Measurements from ENCODE around the gene PDPN. TPM values are rescaled to one million over a fixed set of nuclear protein-coding genes. Genes with fewer than 3 reads are reported as not detected.

PDPN gene
- total RNA-seq, 2 donors from 2014 or later = 29.9 to 43.2 TPM

DNA sequence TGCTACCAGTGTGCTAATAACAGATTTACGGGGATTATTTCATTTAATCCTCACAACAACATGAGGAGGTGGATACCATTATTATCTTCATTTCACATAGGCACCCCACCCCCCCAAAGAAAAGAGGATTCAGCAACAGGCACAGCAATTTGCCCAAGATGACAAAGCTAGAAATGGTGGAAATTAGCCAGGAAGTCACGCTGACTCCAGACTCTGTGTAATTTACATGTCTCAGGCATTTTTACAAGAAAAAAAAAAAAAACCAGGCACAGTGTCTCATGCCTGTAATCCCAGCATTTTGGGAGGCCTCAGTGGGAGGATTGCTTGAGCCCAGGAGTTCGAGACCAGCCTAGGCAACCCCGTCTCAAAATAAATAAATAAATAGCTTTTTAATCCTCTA, 78.9 kb downstream of the PDPN start:
- no peak overlapping the region for H3K27ac ChIP-seq (ENCODE audit: low read depth, low read length)
- whole genome bisulfite sequencing, 2 experiments (ENCODE audit: insufficient coverage in 1 of 2, insufficient read length in 1 of 2) = 92% methylated on average over 4 of the region's 4 CpGs; no CpG with 5 or more reads in 1 of the 2 experiments
- peaks cover 3% of the 10 kb centered on the region for H3K27me3 Mint-ChIP-seq (ENCODE audit: insufficient read depth)

DNA sequence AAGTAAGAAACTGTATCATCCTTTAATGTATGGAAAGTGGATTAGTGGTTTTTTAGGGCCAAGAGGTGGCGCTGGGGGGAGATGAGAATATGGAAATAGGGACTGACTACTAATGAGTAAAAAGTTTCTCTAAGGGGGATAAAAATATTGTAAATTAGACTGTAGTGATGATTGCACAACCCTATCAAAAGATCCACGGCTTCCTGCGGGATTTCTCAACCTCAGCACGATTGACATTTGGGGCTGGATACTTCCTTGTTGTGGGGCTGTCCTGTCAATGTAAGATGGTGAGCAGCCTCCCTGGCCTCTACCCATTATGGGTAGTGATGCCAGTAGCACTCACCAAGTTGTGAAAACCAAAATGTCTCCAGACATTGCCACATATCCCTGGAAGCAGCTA, 80.3 kb downstream of the PDPN start:
- Histone ChIP-seq H3K9ac (ENCODE audit: extremely low read depth, low read length, poor library complexity, severe bottlenecking) (no peak overlapping the region), H3K27me3 (ENCODE audit: control insufficient read depth, insufficient read depth, low read length, poor library complexity, severe bottlenecking) (peaks cover 33% of the 10 kb centered on the region), H3K36me3 (ENCODE audit: control insufficient read depth, insufficient read depth, low read length) (no peaks in the 10 kb centered on the region), H3K9me3 (ENCODE audit: control insufficient read depth, low read length) (peaks cover 8% of the 10 kb centered on the region), H3K4me3 (ENCODE audit: low read length) (no peak overlapping the region), H3K4me1 (ENCODE audit: control insufficient read depth, insufficient read depth, low read length) (no peaks in the 10 kb centered on the region), H3K27ac (ENCODE audit: low read depth, low read length) (no peak overlapping the region)
- TF ChIP-seq, protein P1, sequence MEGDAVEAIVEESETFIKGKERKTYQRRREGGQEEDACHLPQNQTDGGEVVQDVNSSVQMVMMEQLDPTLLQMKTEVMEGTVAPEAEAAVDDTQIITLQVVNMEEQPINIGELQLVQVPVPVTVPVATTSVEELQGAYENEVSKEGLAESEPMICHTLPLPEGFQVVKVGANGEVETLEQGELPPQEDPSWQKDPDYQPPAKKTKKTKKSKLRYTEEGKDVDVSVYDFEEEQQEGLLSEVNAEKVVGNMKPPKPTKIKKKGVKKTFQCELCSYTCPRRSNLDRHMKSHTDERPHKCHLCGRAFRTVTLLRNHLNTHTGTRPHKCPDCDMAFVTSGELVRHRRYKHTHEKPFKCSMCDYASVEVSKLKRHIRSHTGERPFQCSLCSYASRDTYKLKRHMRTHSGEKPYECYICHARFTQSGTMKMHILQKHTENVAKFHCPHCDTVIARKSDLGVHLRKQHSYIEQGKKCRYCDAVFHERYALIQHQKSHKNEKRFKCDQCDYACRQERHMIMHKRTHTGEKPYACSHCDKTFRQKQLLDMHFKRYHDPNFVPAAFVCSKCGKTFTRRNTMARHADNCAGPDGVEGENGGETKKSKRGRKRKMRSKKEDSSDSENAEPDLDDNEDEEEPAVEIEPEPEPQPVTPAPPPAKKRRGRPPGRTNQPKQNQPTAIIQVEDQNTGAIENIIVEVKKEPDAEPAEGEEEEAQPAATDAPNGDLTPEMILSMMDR (conservative IDR thresholded peaks at IDR 0.05) = no peak
- H3K27me3 Mint-ChIP-seq (ENCODE audit: insufficient read depth) = peaks cover 3% of the 10 kb centered on the region
- DNase-seq = no peak
- peaks cover 10% of the 10 kb centered on the region for H3K9me3 Mint-ChIP-seq
- H3K4me1 Mint-ChIP-seq = peaks cover 4% of the 10 kb centered on the region
- no peak overlapping the region for H3K4me3 Mint-ChIP-seq
- H3K36me3 Mint-ChIP-seq (ENCODE audit: low read depth) = peaks cover 3% of the 10 kb centered on the region
- 89 to 94% methylated on average over 3 to 4 of the region's 4 CpGs for WGBS, 2 experiments (ENCODE audit: insufficient coverage in 1 of 2, insufficient read length in 1 of 2)
- no peak overlapping the region for H3K27ac Mint-ChIP-seq

More for the DNA sequence above, 78.9 kb downstream of the PDPN start:
- Histone ChIP-seq H3K9ac (ENCODE audit: extremely low read depth, low read length, poor library complexity, severe bottlenecking) (no peak overlapping the region), H3K4me1 (ENCODE audit: control insufficient read depth, insufficient read depth, low read length) (no peaks in the 10 kb centered on the region), H3K27me3 (ENCODE audit: control insufficient read depth, insufficient read depth, low read length, poor library complexity, severe bottlenecking) (peaks cover 33% of the 10 kb centered on the region), H3K9me3 (ENCODE audit: control insufficient read depth, low read length) (peaks cover 8% of the 10 kb centered on the region), H3K4me3 (ENCODE audit: low read length) (no peak overlapping the region), H3K36me3 (ENCODE audit: control insufficient read depth, insufficient read depth, low read length) (no peaks in the 10 kb centered on the region)
- Mint-ChIP-seq H3K4me1 (peaks cover 4% of the 10 kb centered on the region), H3K27ac (no peak overlapping the region), H3K4me3 (no peak overlapping the region), H3K36me3 (ENCODE audit: low read depth) (peaks cover 3% of the 10 kb centered on the region), H3K9me3 (peaks cover 16% of the 10 kb centered on the region)
- TF ChIP-seq, protein P1 (conservative IDR thresholded peaks at IDR 0.05) = no peak
- no peak for DNase-seq

DNA sequence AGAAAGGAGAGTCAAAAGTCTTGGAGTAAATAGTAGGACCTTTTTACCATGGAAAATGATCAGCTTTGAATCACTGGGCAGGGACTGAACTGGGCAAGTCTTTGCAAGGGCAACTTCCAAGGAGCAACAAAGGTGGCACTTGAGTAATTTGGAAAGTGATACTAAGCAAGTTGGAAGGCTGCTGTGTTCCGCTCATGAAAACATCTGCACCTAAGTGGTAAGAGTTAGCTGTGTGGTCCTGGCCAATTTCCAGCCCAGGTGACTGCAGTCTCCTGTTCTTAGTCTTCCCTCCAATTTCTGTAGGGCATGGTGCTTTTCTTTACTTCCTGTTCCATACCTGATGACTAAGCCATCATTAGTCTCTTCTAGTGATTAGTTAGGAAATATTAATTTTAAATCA, 80.8 kb downstream of the PDPN start:
- H3K4me1 ChIP-seq (ENCODE audit: control insufficient read depth, insufficient read depth, low read length) = no peaks in the 10 kb centered on the region
- no peaks in the 10 kb centered on the region for H3K36me3 ChIP-seq (ENCODE audit: control insufficient read depth, insufficient read depth, low read length)
- no peak for DNase-seq
- 96 to 100% methylated on average over 1 of the region's 1 CpG for WGBS, 2 experiments (ENCODE audit: insufficient coverage in 1 of 2, insufficient read length in 1 of 2)
- no peak overlapping the region for H3K9ac ChIP-seq (ENCODE audit: extremely low read depth, low read length, poor library complexity, severe bottlenecking)
- H3K9me3 ChIP-seq (ENCODE audit: control insufficient read depth, low read length) = peaks cover 6% of the 10 kb centered on the region
- peaks cover 7% of the 10 kb centered on the region for H3K9me3 Mint-ChIP-seq
- no peak overlapping the region for H3K27ac ChIP-seq (ENCODE audit: low read depth, low read length)
- TF ChIP-seq, protein P1 (conservative IDR thresholded peaks at IDR 0.05) = no peak
- no peak overlapping the region for H3K27ac Mint-ChIP-seq
- H3K36me3 Mint-ChIP-seq (ENCODE audit: low read depth) = peaks cover under 1% of the 10 kb centered on the region
- no peak overlapping the region for H3K4me3 Mint-ChIP-seq
- no peak overlapping the region for H3K4me3 ChIP-seq (ENCODE audit: low read length)
- no peaks in the 10 kb centered on the region for H3K27me3 Mint-ChIP-seq (ENCODE audit: insufficient read depth)
- H3K27me3 ChIP-seq (ENCODE audit: control insufficient read depth, insufficient read depth, low read length, poor library complexity, severe bottlenecking) = peaks cover 33% of the 10 kb centered on the region
- peaks cover 4% of the 10 kb centered on the region for H3K4me1 Mint-ChIP-seq
